Fibroblast of the conjunctiva (primary cell): Measurements from ENCODE around the gene NACAD.

Experiments
- DNase-seq: peaks from one replicate; pipeline ENCODE4 v3.0.0-alpha.2; 2010; ENCODE audit warnings: low read depth

The NACAD gene

DNA sequence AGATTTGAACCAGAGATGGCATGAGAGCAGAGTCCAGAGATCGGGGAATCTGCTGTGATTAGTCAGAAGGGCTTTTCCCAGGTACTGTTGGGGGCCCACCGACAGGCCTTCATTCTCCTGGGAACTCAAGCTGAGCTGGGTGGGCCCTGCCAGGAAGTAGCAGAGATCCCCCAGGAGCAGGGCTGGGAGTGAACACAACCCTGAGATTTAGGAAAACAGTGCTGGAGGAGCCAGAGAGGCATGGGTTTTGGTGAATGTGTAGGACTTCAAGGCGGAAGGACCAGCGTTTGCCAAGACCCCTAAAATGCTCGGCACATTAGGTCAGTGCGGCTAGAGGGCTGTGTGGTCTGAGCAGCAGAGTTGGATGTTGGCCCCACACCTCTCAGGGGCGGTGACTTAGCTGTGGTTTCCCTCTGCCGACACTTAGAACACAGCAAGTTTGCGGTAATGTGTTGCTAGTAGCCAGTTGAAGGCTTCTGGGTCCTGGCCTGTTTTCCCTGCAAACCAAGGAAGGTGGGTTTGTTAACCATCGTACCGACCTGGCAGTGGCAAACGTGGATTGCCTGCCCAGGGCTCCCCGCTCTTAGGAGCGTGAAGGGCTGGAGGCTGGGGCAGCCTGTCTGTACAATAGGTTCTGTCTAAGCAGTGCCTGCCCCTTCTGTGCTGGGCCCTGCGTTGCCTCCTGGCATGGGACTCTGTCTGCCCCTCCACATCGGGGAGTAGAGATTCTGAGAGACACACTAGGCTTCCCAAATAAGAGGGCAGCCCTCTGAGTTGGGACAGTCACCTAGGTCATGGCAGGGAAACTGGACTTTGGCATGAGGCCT, 14.0 kb downstream of the NACAD start:
- DNase-seq: no peak

DNA sequence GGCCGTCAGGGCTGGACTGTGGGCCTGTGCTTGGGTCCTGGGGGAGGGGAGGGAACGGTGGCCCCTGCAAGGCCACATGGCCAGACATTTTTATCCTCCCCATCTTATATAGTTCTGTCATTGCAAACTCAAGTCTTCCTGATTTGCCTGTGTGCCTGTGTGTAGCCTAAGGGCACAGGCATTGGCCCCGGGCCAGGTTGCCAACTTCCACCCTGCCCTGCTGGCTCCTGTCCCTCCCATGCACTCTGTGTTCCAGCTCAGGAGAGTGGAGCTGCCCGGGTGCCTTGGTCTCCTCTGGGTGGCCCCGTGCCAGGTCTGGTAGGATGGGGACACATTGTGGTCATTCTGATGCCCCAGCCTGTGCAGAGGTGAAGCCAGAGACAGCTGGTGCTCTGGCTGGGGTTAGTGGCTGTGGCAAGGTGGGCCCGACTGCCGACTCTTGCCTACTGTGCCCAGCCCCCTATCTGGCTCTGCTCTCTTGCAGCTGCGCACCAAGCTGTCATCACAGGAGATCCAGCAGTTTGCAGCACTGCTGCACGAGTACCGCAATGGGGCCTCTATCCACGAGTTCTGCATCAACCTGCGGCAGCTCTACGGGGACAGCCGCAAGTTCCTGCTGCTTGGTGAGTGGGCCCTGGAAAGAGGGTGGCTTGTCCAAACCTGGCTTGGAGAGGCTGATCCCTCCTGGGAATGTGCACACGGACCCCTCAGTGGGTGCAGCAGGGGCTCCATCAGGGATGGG, 14.8 kb downstream of the NACAD start:
- no peak for DNase-seq

DNA sequence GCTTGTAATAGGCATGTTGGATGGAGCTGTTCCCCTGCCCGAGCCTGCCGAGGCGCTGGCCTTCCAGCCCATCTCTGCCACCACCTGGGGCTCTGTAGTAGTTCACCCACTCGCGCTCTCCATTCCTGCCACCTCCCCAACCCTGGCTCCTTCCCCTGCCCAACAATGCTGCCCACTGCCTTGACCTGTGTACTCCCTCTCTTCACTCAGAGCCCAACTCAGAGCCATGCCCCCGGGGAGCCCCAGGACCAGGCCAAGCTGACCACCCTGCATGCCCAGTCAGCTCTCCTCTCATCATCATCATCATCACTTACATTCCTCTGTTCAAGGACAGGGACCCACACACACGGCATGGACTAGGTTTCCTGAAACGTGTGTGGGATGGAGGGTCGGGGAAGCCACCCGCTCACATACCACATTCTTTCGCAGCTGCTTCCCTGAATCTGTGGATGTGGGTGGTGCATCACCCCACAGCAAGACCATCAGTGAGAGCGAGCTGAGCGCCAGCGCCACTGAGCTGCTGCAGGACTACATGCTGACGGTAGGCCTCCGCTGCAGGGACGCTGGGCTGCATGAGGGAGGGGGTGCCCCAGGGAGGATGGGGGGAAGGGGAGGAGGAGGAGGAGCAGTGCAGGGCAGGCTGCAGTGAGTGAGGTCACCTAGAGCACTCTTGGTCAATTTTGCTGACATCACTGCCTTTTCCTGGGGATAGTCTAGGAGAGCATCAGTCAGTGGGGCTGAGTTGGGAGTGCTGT, 15.6 kb downstream of the NACAD start:
- no peak for DNase-seq

DNA sequence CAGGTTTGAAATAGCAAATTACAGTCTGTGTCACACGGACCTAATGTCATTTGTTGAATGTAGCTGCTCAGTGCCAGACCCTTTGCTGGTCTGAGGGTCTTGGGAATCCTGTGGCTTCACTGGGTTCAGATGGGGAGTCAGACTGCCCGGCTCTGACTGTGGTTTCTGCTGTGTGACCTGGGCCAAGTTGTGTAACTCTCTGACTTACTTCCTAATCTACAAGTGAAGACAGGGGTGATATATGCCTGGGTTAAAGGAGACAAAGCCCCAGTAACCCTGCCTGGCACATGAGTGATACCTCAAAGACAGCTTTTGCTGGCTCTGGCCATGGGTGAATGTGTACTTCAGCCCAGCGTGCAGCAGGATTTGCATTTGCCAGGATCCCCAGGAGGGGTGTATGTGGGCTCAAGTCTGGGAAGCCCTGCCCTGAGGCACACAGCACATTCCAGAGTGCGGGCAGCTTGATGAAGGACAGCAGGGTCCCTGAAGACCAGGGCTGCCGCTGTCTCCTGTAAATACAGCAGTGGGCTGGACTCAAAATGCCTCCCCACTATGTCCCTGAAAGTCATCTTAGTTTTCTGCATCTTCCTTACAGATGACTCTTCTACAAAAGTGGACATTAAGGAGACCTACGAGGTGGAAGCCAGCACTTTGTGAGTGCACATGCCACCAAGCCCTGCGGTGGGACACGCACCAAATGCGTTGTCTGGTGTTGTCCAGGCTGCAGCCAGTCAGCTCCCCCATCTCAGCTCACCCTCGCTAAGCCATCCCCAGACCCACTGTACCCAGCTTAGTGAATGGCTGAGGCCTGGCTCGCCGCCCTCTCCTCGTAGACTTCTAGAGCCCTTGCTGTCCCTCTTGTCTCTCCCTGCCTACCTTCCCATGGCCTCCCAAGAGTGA, 16.4 kb downstream of the NACAD start:
- DNase-seq: no peak

DNA sequence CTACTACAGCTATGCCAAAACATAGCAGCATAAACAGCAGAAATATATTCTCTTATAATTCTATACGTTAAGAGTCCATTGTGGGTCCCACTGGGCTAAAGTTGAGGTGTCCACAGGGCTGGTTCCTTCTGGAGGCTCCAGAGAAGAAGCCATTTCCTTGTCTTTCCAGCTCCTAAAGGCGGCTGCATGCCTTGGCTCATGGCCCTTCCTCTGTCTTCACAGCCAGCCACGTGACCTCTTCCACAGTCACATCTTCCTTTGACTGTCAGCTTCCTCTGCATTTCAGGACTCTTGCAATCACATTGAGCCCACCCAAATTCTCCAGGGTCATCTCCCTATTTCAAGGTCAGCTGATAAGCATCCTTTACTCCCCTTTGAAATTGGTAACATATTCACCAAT, 17.2 kb downstream of the NACAD start:
- no peak for DNase-seq

DNA sequence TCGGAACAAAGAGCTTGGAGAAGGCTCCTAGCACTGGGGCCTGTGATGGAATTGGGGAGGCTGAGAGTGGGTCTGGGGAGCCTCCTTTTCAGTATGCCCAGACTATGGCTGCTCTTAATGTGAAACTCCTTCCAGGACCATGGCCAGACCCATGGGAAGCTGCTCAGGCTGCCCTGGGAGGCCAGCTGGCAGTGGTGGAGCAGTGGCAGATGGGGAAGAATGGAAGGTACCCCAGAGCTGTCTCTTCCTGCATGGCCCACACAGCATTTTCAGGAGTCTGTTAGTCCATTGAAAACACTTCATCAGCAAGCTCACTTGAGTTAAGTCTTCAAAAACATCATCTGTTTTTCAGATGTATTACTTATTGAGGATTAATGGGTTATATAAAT, 18.5 kb downstream of the NACAD start:
- no peak for DNase-seq

DNA sequence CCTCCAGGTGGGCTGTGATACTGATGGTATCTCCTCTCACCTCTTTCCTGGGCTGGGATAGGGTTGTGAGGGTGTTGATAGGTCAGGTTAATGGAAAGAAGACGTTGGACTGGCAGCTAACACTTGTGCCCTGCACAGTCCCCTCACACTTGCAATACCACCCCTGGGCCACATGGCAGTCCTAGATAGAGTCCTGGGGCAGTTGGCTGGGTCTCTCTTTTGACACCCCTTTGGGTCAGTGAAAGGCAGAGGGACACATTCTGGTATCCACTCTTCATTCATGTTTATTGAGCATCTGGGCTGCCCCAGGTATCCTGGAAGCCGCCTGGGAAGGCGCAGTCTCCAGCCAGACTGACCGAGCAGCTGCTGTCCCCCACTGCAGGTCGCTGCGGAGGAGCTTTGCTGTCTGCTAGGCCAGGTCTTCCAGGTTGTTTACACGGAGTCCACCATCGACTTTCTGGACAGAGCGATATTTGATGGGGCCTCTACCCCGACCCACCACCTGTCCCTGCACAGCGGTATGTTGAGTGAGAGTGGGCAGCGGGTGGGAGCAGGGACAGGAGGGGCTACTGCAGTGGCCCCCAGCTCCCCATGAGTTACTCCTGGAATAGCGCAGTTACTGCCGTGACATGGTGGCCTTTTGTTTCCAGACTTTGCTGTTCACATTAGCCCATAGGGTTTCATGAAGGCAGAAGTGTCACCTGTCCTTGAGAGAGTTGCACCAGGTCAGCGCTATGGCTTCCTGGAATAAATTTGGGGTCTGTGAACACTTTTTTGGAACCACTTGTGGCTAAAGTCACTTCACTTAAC, 19.1 kb downstream of the NACAD start:
- no peak for DNase-seq

DNA sequence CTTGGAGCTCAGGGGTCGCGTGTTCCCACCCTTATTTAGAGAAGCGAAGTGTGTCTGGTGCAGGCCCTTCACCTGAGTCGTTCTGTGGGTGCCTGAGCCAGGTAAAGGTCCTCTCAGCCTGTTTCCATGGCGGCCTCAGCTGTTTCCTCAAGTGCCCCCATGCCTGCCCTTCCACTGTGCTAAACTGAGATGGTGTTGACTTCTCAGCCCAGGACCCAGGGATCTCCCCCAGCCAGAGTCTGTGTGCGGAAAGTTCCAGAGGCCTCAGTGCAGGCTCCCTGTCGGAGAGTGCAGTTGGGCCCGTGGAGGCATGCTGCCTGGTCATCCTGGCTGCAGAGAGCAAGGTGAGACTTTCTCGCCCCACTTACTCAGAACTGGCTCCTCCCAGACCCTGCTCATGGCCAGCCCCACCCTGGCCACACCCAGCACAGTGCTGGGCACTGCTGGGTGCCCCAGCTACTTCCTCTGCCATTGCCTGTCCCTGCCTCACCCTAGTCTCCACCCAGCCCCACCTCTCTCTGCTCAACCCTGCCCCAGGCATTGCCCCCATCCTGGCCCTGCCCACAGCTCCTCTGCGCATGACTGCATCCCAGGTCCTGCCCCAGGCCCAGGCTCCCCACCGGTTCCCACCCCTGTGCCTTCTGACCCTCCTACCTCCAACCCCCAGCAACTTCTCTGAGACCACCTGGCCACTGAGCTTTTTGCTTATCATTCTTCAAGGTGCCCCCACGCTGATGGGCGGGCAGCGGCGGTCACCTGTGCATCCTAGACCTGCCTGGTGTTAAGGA, 20.3 kb downstream of the NACAD start:
- no peak for DNase-seq

DNA sequence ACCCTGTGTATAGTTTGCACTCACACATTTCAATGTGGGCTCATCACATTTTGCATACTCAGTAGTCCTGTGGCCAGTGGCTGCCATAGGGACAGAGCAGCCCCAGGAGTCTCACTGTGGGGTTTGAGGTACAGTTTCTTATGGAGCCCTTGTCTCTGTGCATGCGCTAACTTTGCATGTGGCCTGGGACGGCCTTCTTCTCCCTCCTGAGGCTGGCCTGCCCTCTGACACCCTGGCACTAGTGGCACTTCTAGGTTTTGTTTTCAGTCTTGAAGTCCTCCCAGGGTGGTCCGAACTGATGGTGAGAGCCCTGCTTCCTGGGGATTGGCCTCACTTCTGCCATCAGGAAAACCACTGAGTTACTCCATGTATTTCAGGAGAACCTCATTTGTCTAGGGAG, 21.2 kb downstream of the NACAD start:
- DNase-seq: no peak

DNA sequence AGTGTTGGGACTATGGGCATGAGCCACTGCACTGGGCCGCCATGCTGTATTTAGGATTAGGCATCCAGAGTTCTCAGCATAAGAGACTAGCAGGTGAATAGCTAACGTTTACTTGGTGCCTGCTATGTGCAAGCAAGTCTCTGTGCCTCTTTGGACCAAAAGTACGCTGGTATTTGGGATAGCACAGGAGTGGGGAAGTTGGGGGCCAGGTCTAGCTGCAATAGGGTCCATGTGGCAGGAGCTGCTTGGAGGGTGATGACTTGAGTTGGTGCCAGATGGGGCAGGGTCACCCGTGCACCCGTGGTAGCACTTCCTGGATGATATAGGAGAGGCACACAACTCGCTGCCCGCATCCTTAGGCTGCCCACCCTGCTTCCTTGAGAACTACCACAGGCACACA, 22.4 kb downstream of the NACAD start:
- no peak for DNase-seq

DNA sequence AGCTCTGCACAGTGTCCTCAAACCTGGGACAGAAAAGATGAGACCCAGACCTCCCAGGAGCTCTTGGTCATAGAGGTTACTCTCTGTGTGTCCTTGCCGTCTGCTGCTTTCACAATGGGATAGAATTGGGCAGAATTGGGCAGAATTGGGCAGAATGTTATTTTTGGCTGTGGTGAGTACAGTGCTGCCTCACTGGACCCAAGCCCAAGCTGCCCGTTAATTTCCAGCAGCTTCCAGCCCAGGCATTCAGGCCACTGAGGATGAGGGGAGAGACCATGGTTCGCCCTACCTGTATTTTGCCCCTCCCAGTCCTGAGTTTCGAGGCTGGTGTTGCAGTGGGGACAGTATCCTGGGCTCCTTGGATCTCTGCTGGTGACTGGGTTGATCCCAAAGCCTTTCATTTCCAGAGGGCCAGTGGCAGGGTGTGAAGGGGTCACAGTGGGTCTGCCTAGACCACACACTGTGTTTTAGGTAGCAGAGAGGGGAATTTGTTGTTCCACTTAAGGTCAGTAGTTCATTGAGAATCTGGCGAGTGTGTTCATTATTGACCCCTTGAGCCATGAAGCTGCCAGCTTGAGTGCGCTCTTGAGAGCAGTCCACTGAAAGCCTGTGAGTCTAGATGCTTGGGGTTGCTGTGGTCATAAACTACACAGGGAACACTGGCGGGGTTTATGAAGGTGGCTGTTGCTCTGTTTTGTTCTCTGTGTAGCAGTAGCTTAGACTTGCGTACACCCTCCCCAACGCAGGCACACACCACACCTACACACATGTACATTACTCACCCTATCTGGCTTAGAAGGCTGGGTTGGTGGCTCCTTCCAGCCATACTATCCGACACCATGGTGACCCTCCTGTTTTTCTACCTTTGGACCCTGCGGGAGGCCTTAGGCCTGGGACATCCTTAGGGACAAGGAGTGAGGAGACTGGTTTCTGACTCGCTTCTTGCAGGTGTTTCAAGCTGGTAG, 23.5 kb downstream of the NACAD start:
- DNase-seq: no peak

DNA sequence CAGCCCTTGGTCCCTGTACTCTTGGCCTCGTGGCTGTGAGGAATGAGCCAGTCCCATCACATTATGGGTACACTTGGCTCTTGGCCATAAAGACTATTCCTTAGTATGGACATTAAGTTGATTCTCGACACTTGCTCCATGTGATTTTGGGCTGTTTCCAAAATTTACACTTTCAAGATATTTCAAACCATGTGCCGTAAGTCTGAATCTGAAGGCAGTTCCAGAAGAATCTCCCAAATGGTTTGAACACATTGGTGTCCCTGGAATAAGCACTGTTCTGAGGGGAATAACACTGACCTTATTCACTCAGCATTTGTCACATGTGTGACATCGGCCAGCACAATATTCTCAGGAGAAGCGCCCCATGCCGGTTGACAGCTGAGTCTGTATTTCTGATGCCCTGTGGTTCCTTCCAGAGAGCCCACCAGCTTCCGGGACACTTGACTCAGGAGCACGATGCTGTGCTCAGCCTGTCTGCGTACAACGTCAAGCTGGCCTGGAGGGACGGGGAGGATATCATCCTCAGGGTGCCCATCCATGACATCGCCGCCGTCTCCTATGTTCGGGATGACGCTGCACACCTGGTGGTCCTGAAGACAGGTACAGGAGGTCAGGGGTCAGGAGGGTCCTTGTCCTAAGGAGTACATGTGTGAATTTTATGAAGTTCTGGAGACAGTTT, 24.6 kb downstream of the NACAD start:
- DNase-seq: no peak

DNA sequence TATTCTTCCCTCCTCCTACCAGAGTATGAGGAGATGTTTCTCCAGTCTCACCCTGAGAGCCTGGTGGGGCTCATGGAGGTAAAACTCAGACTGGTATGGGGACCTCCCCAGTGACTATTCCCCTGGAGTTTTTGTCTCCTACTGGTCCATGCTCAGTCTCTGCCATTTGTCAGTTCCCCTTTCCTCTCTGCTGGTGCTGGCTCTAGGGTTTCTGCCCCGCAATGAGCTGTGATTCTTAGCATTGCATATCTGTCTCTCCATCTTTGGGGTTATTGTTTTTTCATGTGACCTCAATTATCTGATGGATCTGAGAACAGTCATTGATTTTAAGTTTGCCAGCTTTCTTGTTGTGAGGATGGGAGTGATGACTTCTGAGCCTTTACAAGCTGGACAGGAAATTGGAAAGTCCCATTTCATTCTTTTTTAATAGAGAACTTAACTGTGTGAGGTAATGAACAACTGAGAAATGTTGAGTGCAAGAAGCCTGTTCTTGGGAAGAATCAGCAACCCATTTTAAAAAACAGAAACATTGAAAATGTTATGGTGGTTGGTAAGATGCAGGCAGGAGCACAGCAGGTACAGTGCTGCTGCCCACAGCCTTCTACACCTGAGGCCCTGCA, 26.9 kb downstream of the NACAD start:
- DNase-seq: no peak

DNA sequence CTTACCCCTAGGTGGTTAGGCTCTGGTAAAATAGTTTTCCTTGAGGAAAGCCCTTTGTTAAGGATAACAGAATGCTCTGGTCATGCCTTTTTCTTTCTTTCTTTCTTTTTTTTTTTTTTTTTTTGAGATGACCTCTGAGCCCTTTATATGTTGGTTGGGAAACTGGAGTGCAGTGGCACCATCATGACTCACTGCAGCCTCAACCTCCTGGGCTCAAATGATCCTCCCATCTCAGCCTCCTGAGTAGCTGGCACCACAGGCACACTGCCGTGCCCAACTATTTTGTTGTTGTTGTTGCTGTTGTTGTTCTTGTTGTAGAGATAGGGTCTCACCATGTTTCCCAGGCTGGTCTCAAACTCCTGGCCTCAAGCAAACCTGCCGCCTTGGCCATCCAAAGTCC, 27.4 kb downstream of the NACAD start:
- DNase-seq: no peak

DNA sequence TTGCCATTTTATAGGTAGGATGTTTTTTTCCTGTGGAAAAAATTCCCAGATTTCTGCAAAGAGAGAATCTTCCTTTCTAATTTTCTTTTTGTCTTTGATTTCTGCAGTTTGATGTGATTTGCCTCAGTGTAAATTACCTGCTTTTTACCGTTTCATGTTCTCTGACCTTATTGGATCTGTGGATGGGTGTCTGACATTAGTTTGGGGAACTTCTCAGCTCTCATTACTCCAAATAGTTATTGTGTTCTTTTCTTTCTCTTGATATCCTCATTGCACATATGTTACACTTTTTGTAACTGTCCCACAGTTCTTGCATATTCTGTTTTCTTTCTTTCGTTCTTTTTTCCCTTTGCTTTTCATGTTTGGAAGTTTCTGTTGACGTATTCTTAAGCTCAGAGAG, 28.5 kb downstream of the NACAD start:
- DNase-seq: no peak

DNA sequence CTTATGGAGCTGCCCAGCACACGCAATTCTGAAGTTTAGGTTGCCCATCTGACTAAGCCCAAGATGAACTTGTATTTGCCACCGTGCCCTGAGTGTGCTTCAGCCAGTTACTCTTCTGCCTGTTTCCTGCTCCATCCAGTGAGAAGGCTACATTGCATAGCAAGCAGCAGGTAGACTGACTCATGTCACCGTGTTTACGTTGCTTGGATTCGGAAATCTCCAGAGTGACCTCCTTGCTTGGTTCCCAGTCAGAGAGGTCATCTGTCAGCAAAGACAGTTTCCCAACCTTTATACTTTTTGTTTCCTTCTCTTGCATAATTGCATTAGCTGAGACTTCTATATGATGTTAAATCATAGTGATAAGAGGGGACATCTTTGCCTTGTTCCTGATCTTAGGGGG, 30.9 kb downstream of the NACAD start:
- DNase-seq: no peak

DNA sequence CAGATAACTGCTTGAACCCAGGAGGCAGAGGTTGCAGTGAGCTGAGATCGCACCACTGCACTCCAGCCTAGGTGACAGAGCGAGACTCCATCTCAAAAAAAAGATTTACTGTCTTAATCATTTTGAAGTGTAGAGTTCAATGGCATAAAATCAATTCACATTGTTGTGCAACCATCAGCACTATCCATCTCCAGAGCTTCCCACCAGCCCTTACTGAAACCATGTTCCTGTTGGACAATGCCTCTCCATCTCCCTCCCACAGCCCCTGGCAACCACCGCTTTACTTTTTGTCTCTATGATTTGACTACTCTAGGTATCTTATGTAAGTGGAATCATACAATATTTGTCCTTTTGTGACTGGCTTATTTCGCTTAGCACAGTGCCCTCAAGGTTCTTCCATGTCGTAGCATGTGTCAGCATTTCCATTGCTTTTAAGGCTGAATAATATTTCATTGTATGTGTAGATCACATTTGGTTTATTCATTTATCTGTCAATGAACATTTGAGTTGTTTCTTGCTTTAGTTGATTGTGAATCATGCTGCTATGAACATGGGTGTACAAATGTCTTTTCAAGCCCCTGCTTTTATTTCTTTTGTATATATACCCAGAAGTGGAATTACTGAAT, 33.1 kb downstream of the NACAD start:
- DNase-seq: no peak

DNA sequence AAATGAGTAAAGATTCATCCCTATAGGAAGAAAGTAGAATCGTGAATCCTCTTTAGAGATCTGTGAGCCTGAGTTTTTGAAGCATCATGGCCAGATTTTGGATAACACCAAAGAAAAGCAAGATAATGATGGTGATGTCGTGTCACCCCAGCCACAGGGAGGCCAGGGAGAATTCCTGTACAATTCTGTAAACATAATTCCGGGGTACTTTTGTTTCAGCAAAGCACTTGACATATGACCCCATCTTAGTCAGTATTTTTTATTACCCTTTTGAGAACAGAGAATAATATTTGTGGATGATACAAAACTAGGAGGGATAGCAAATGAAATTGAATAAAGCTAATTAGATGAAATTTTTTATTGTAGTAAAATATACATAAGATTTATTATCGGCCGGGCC, 33.8 kb downstream of the NACAD start:
- DNase-seq: no peak
